HCT116 (cell line): ENCODE measurements around the gene STK11. TPM values are rescaled to one million over a fixed set of nuclear protein-coding genes. Genes with fewer than 3 reads are reported as not detected.

Source experiments
- ATAC-seq: fragments of 200-7000 bp; cut with Tn5 transposase; 2 replicates; pipeline ENCODE4 v1.9.1; 2020; ENCODE audit warnings: mild to moderate bottlenecking, moderate library complexity
- BruUV-seq: library from RNA; stranded (reverse); fragments of 400-500 nt; replicated peaks from 2 replicates; lab custom pipeline; 2021; lab: Mats Ljungman, UMichigan
- CTCF ChIA-PET: fragments of 300-600 bp; sonication (Branson Sonifier 250); formaldehyde crosslinking; loops from one replicate; lab custom pipeline; 2021; ENCODE audit warnings: antibody characterized with exemption; lab: Charles Lee
- POLR2A ChIA-PET: fragments of 300-600, 350-600 bp; sonication (Branson Sonifier 250); formaldehyde crosslinking; loops from one replicate; lab custom pipeline; 2021; ENCODE audit warnings: antibody characterized with exemption; lab: Charles Lee
- RAD21 ChIA-PET, 2 experiments: fragments of 300-600 bp; sonication (Branson Sonifier 250); formaldehyde crosslinking; loops; one replicate each; lab custom pipeline; 2023; ENCODE audit warnings: low total read pairs in 2 of 2; ENCODE audit not compliant: uncharacterized antibody in 2 of 2, unreplicated experiment in 2 of 2, low non-redundant PET in 1 of 2; lab: Charles Lee
- DNase-seq: peaks from one replicate; pipeline ENCODE4 v3.0.0-alpha.2; 2010; ENCODE audit warnings: low read depth, low spot score
- H2AFZ ChIP-seq: fragments of 200-600 bp; shearing (Covaris generic), sonication (generic); 2 replicates; pipeline ENCODE4 v1.6.1; 2017; ENCODE audit warnings: low read depth, mixed run types, mixed read lengths, antibody characterized with exemption, low read length; ENCODE audit not compliant: poor library complexity, severe bottlenecking
- H3K27ac ChIP-seq: 2 replicates; pipeline ENCODE4 v1.5.1; 2012; ENCODE audit warnings: low read depth, low read length
- H3K27me3 ChIP-seq: fragments of 200-600 bp; sonication (generic); 2 replicates; pipeline ENCODE4 v1.6.1; 2016; ENCODE audit warnings: mixed run types, low read length, mixed read lengths; ENCODE audit not compliant: insufficient read depth
- H3K36me3 ChIP-seq, 2 experiments: fragments of 200-500 bp in 1 of 2; fragments of 200-600 bp in 1 of 2; sonication (Bioruptor generic) in 1 of 2; sonication (generic) in 1 of 2; 2 replicates each; pipeline versions ENCODE4 v1.5.1 to v1.6.1; 2014 to 2016; ENCODE audit warnings: low read length in 2 of 2, inconsistent platforms in 1 of 2, mixed read lengths in 1 of 2, mixed run types in 1 of 2; ENCODE audit not compliant: insufficient read depth in 2 of 2, control insufficient read depth in 1 of 2
- H3K4me1 ChIP-seq, 2 experiments: fragments of 200-600 bp in 1 of 2; sonication (generic) in 1 of 2; 2 replicates each; pipeline versions ENCODE4 v1.5.1 to v1.6.1; 2012 to 2017; ENCODE audit warnings: low read length in 2 of 2, inconsistent platforms in 1 of 2, mild to moderate bottlenecking in 1 of 2, mixed read lengths in 1 of 2, mixed run types in 1 of 2, moderate library complexity in 1 of 2; ENCODE audit not compliant: insufficient read depth in 2 of 2, control insufficient read depth in 1 of 2
- H3K4me2 ChIP-seq: fragments of 200-600 bp; sonication (generic); 2 replicates; pipeline ENCODE4 v1.6.1; 2017; ENCODE audit warnings: mixed run types, low read length, mixed read lengths
- H3K4me3 ChIP-seq, 2 experiments: fragments of 200-600 bp in 1 of 2; sonication (generic) in 1 of 2; replicated peaks in 1 of 2; 2 replicates each; pipeline ENCODE4 v1.5.1; 2011 to 2016; ENCODE audit warnings: low read length in 2 of 2, control low read depth in 1 of 2, low read depth in 1 of 2, mild to moderate bottlenecking in 1 of 2, mixed read lengths in 1 of 2, mixed run types in 1 of 2
- H3K79me2 ChIP-seq: fragments of 200-600 bp; sonication (generic); 2 replicates; pipeline ENCODE4 v1.6.1; 2017; ENCODE audit warnings: mild to moderate bottlenecking, mixed run types, low read length, moderate library complexity, mixed read lengths; ENCODE audit not compliant: insufficient read depth
- H3K9ac ChIP-seq: fragments of 200-600 bp; sonication (generic); 2 replicates; pipeline ENCODE4 v1.6.1; 2016; ENCODE audit warnings: low read length, mixed read lengths
- H3K9me2 ChIP-seq: fragments of 200-600 bp; sonication (generic), shearing (Covaris generic); 2 replicates; pipeline ENCODE4 v1.6.1; 2017; ENCODE audit warnings: mixed run types, mild to moderate bottlenecking, moderate library complexity; ENCODE audit not compliant: insufficient read depth
- H3K9me3 ChIP-seq, 2 experiments: fragments of 200-500 bp in 1 of 2; fragments of 200-600 bp in 1 of 2; sonication (Bioruptor generic) in 1 of 2; sonication (generic) in 1 of 2; 2 replicates each; pipeline ENCODE4 v1.6.1; 2014 to 2017; ENCODE audit warnings: low read length in 2 of 2, mixed read lengths in 2 of 2, inconsistent platforms in 1 of 2, low read depth in 1 of 2, mild to moderate bottlenecking in 1 of 2, mixed run types in 1 of 2, moderate library complexity in 1 of 2; ENCODE audit not compliant: control insufficient read depth in 1 of 2, insufficient read depth in 1 of 2
- H4K20me1 ChIP-seq: fragments of 200-600 bp; sonication (generic), shearing (Covaris generic); 2 replicates; pipeline ENCODE4 v1.6.1; 2017; ENCODE audit warnings: mixed run types, mild to moderate bottlenecking, moderate library complexity; ENCODE audit not compliant: insufficient read depth
- EGR1 ChIP-seq: IDR thresholded peaks from 2 replicates; pipeline ENCODE4 v1.6.1; 2012; ENCODE audit warnings: low read depth
- EZH2 ChIP-seq: fragments of 200-600 bp; sonication (generic); IDR thresholded peaks from 2 replicates; pipeline ENCODE4 v1.6.1; 2017; ENCODE audit warnings: antibody characterized with exemption, mixed run types
- RAD21 ChIP-seq: IDR thresholded peaks from 2 replicates; pipeline ENCODE4 v1.6.1; 2012; ENCODE audit warnings: low read depth, mild to moderate bottlenecking
- SIN3A ChIP-seq: IDR thresholded peaks from 2 replicates; pipeline ENCODE4 v1.6.1; 2012; ENCODE audit warnings: low read depth
- TCF7L2 ChIP-seq: IDR thresholded peaks from 2 replicates; pipeline ENCODE4 v1.7.0; 2011; ENCODE audit warnings: borderline replicate concordance, inconsistent platforms; ENCODE audit not compliant: insufficient read depth, insufficient read length; ENCODE audit errors: extremely low read depth
- ZBTB33 ChIP-seq: IDR thresholded peaks from 2 replicates; pipeline ENCODE4 v1.6.1; 2011; ENCODE audit warnings: mild to moderate bottlenecking, low read length, moderate library complexity; ENCODE audit not compliant: insufficient replicate concordance; ENCODE audit errors: extremely low read depth
- ZNF274 ChIP-seq: fragments of 200-500 bp; sonication (Bioruptor generic); IDR thresholded peaks from 2 replicates; pipeline ENCODE4 v1.6.1; 2014; ENCODE audit warnings: mild to moderate bottlenecking, low read depth, low read length, inconsistent platforms
- intact Hi-C: fragments of 100-400 bp; cut with micrococcal nuclease; formaldehyde crosslinking; loops from 2 replicates; pipeline ENCODE4 v1.10.0; 2022
- total RNA-seq: library from RNA; stranded (reverse); gene quantifications from one replicate; pipeline ENCODE4 v1.2.1, GENCODE V29; 2021; ENCODE audit not compliant: unreplicated experiment

STK11 gene
- total RNA-seq, 1 experiment from 2014 or later: 86.9 TPM

DNA sequence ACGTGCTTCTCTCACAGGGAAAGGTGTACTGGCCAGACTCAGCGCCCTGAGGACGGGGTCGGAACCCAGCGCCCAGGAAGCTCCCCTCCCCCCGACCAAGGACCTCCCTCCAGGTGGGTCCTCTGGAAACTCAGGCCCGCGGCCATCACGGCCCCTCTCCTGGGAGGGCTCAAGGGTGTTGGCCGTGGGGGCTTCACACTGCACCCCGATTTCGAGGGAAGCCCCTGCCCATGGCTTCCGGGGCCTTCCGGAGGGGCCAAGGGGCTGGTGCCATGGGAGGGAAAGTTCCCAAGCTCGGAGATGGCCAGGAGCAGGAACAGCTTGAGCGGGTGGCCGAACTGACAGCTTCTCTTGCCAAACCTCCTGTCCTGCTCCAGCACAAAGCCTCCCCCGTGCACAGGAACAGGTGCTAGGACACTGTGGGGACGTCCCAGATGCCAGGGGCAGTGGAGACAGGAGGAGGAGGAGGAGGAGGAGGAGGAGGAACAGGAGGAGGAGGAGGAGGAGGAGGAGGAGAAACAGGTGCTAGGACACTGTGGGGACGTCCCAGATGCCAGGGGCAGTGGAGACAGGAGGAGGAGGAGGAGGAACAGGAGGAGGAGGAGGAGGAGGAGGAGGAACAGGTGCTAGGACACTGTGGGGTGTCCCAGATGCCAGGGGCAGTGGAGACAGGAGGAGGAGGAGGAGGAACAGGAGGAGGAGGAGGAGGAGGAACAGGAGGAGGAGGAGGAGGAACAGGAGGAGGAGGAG is 41.5 kb upstream of the STK11 start (continued):
- no peak for TF ChIP-seq ZNF274
- TF ChIP-seq RAD21: no peak
- TF ChIP-seq EGR1: no peak
- no peak for TF ChIP-seq SIN3A
- no peak for TF ChIP-seq ZBTB33
- TF ChIP-seq, all 23 proteins: peak for 0

DNA sequence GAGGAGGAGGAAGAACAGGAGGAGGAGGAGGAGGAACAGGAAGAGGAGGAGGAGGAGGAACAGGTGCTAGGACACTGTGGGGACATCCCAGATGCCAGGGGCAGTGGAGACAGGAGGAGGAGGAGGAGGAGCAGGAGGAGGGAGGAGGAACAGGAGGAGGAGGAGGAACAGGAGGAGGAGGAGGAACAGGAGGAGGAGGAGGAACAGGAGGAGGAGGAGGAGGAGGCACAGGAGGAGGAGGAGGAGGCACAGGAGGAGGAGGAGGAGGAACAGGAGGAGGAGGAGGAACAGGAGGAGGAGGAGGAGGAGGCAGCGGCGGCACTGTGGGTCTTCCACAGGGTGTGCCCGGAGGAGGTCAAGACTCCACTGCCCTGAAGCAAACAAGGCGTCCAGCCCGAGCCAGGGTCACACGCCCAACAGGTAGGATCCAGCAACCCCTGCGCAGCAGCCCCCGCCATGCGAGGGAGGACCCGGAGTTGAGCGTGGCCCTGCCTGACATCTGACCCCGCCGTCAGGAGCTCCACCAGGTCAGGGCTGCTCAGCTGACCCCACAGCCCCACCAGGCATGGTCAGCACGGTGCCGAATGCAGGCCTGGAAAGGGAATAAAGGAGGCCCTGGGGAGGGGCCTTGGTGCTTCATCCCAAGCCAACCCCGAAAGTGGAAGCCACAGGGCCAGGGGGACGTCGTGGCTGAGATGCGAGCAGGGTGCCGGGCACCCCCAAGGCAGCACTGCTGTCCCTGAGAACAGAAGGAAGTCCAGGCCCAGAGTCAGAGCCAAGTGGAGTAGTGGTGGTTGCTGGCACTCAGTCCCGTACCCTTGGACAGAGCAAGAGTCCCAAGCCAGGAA is 40.7 kb upstream of the STK11 start:
- Histone ChIP-seq H3K4me2 (0 out of 2 replicates have a peak overlapping the region, but pooled peaks have one; percentile 21), H3K27me3 (no peaks in the 10 kb centered on the region), H3K4me1 (peaks cover 19 to 30% of the 10 kb centered on the region in 2 experiments), H3K9ac (no peak overlapping the region), H3K36me3 (peaks cover 3 to 11% of the 10 kb centered on the region in 2 experiments; a peak in 2 of 4 replicates), H3K79me2 (peaks cover 84% of the 10 kb centered on the region), H3K4me3 (no peak overlapping the region), H2AFZ (no peak overlapping the region), H3K9me3 (no peaks in the 10 kb centered on the region)
- CTCF ChIA-PET: no interaction called here
- intact Hi-C loops: no loop called here
- no peak for DNase-seq
- RAD21 ChIA-PET: no interaction called here
- TF ChIP-seq EZH2 (no peak), ZNF274 (no peak), TCF7L2 (no peak)
- TF ChIP-seq, all 23 proteins: peak for 0
- H3K27ac ChIP-seq: no peak overlapping the region; the same call in 1 of the 2 replicates
- no TSS peak for BruUV-seq
- ATAC-seq: no peak
- H4K20me1 ChIP-seq: no peaks in the 10 kb centered on the region
- POLR2A ChIA-PET: no interaction called here
- no peaks in the 10 kb centered on the region for H3K9me2 ChIP-seq
